ENCODE measurements around the gene RNF157.
"Not testable (repeated sequence)": the region's sequence is repeated elsewhere in the genome, so short reads cannot be mapped to it uniquely, and the experiment has no call there.

RNF157 gene

GRCh38 chr17:76263896-76264295, 23.6 kb upstream of the RNF157 start:
- TF ChIP-seq CTCF (IDR thresholded peaks at IDR 0.05; ENCODE audit: extremely low read depth, missing control alignments) = no peak
- no peak for DNase-seq (ENCODE audit: low spot score)

GRCh38 chr17:76262732-76263344, 22.5 kb upstream of the RNF157 start:
- no peak for TF ChIP-seq CTCF (IDR thresholded peaks at IDR 0.05; ENCODE audit: extremely low read depth, missing control alignments)
- DNase-seq (ENCODE audit: low spot score) = peak; percentile 73

GRCh38 chr17:76261421-76262215, 21.3 kb upstream of the RNF157 start:
- DNase-seq (ENCODE audit: low spot score) = peak; percentile 71
- no peak for TF ChIP-seq CTCF (IDR thresholded peaks at IDR 0.05; ENCODE audit: extremely low read depth, missing control alignments)

- no peak for DNase-seq (ENCODE audit: low spot score)
- no peak for TF ChIP-seq CTCF (IDR thresholded peaks at IDR 0.05; ENCODE audit: extremely low read depth, missing control alignments)
Measured at GRCh38 chr17:76260669-76261068, 20.4 kb upstream of the RNF157 start.

- DNase-seq (ENCODE audit: low spot score) = no peak
- no peak for TF ChIP-seq CTCF (IDR thresholded peaks at IDR 0.05; ENCODE audit: extremely low read depth, missing control alignments)
Measured at GRCh38 chr17:76260220-76260619, 19.9 kb upstream of the RNF157 start.

- DNase-seq (ENCODE audit: low spot score) = not testable (repeated sequence)
Measured at GRCh38 chr17:76256430-76257050, 16.2 kb upstream of the RNF157 start.

- no peak for TF ChIP-seq CTCF (IDR thresholded peaks at IDR 0.05; ENCODE audit: extremely low read depth, missing control alignments)
- no peak for DNase-seq (ENCODE audit: low spot score)
Measured at GRCh38 chr17:76255801-76256429, 15.6 kb upstream of the RNF157 start.
